ENCODE data around the gene DDN. TPM values are rescaled to one million over a fixed set of nuclear protein-coding genes. Genes with fewer than 3 reads are reported as not detected.

Gene DDN
- total RNA-seq, 1 experiment from 2014 or later, result 0.17 TPM

GRCh38 chr12:48998497-48999353, 450 bp downstream of the DDN start:
- no peaks in the 10 kb centered on the region for H3K9me3 ChIP-seq (ENCODE audit: insufficient read depth, low read depth)
- H3F3A ChIP-seq (ENCODE audit: insufficient read depth, low read depth), result peaks cover 32% of the 10 kb centered on the region
- no peaks in the 10 kb centered on the region for H4K20me1 ChIP-seq (ENCODE audit: insufficient read depth)
- ChIA-PET POLR2A (ENCODE audit: unreplicated experiment) (interaction anchor here (0.5 to 0.7 kb wide), 2 partner anchors 19 to 36 kb away, joined by 4 read pairs; no protein-coding TSS in a partner anchor), CTCF (interaction anchor here (0.6 to 1.3 kb wide), 5 partner anchors 10 to 292 kb away, joined by 3 to 5 read pairs (median 4); partner anchors contain the start of gene ADCY6)
- H3K79me2 ChIP-seq (ENCODE audit: low read depth), result no peaks in the 10 kb centered on the region
- H3K9me2 ChIP-seq (ENCODE audit: insufficient read depth), result no peaks in the 10 kb centered on the region
- TF ChIP-seq CTCF (conservative IDR thresholded peaks at IDR 0.05) (no peak), EZH2 (IDR thresholded peaks at IDR 0.05; ENCODE audit: low read depth) (no peak)
- no TSS peak for BruUV-seq (replicated peaks)
- H3K27me3 ChIP-seq (ENCODE audit: insufficient read depth, low read depth), result no peaks in the 10 kb centered on the region
- H3K4me2 ChIP-seq, result peak overlapping the region; percentile 91
- peak overlapping the region; percentile 82; the same call in 1 of the 2 replicates for H2AFZ ChIP-seq
- peak overlapping the region; percentile 58; the same call in 1 of the 2 replicates for H3K4me3 ChIP-seq
- H3K4me1 ChIP-seq (replicated peaks; ENCODE audit: insufficient read depth), result peaks cover 22% of the 10 kb centered on the region
- no peak overlapping the region for H3K27ac ChIP-seq
- H3K36me3 ChIP-seq (ENCODE audit: low read depth), result no peaks in the 10 kb centered on the region
- intact Hi-C loops (cut with micrococcal nuclease; ENCODE audit: unreplicated experiment), result loop anchor here (5.0 to 10.0 kb wide), 5 partner anchors 124 to 456 kb away; partner anchors contain the start of genes CACNB3 and KANSL2
- no peak for DNase-seq

- peak in 1 of 2 experiments; percentile 52 for DNase-seq
- peaks cover 33% of the 10 kb centered on the region for H3F3A ChIP-seq (ENCODE audit: insufficient read depth, low read depth)
- peak overlapping the region; percentile 58; the same call in 1 of the 2 replicates for H3K4me3 ChIP-seq
- H3K27me3 ChIP-seq (ENCODE audit: insufficient read depth, low read depth), result no peaks in the 10 kb centered on the region
- TF ChIP-seq CTCF (conservative IDR thresholded peaks at IDR 0.05) (no peak), EZH2 (IDR thresholded peaks at IDR 0.05; ENCODE audit: low read depth) (no peak)
- ChIA-PET CTCF (interaction anchor here (0.6 to 1.4 kb wide), 5 partner anchors 19 to 293 kb away, joined by 3 to 10 read pairs (median 4); partner anchors contain the start of genes ADCY6 and PRKAG1), POLR2A (ENCODE audit: unreplicated experiment) (no interaction called here)
- H3K36me3 ChIP-seq (ENCODE audit: low read depth), result no peaks in the 10 kb centered on the region
- H3K27ac ChIP-seq, result no peak overlapping the region
- no peaks in the 10 kb centered on the region for H4K20me1 ChIP-seq (ENCODE audit: insufficient read depth)
- H3K9me3 ChIP-seq (ENCODE audit: insufficient read depth, low read depth), result no peaks in the 10 kb centered on the region
- intact Hi-C loops (cut with micrococcal nuclease; ENCODE audit: unreplicated experiment), result loop anchor here (2.0 to 10.0 kb wide), 6 partner anchors 124 to 456 kb away; partner anchors contain the start of genes CACNB3 and KANSL2
- H3K4me1 ChIP-seq (replicated peaks; ENCODE audit: insufficient read depth), result peaks cover 25% of the 10 kb centered on the region
- no peaks in the 10 kb centered on the region for H3K9me2 ChIP-seq (ENCODE audit: insufficient read depth)
- H3K79me2 ChIP-seq (ENCODE audit: low read depth), result no peaks in the 10 kb centered on the region
- no peak overlapping the region for H2AFZ ChIP-seq
- H3K4me2 ChIP-seq, result peak overlapping the region; percentile 81
- no TSS peak for BruUV-seq (replicated peaks)
Observed at GRCh38 chr12:48997719-48998496, 1.3 kb downstream of the DDN start.

Measured in PC-9 (cell line).